Middle frontal gyrus (tissue), 1 donor: Measurements from ENCODE around the gene PSPC1.
A peak's percentile ranks its signal among the peaks of the same experiment; 100 is the strongest.
"Not testable (repeated sequence)": the region's sequence is repeated elsewhere in the genome, so short reads cannot be mapped to it uniquely, and the experiment has no call there.

Experiments used
- DNase-seq: peaks from one replicate; pipeline ENCODE4 v3.0.0-alpha.2; 2015; ENCODE audit warnings: low spot score; ENCODE audit errors: extremely low spot score

Gene PSPC1

GRCh38 chr13:19782727-19783682, at the start of gene PSPC1:
Gene PSPC1, minus strand, starts transcription at chr13:19782945. Its CDS starts 188 bp downstream, at chr13:19782757.
- DNase-seq = peak; percentile 97

GRCh38 chr13:19822673-19823072, 39.9 kb upstream of the PSPC1 start:
- no peak for DNase-seq

GRCh38 chr13:19818223-19818842, 35.6 kb upstream of the PSPC1 start:
- no peak for DNase-seq

GRCh38 chr13:19817510-19818158, 34.9 kb upstream of the PSPC1 start:
- DNase-seq = no peak

- no peak for DNase-seq
These were observed 34.4 kb upstream of the PSPC1 start for GRCh38 chr13:19817106-19817505.

- DNase-seq = not testable (repeated sequence)
These were observed 33.1 kb upstream of the PSPC1 start for GRCh38 chr13:19815842-19816241.

GRCh38 chr13:19810996-19811881, 28.5 kb upstream of the PSPC1 start:
- DNase-seq = no peak

GRCh38 chr13:19810151-19810550, 27.4 kb upstream of the PSPC1 start:
- no peak for DNase-seq

- DNase-seq = no peak
These were observed 23.0 kb upstream of the PSPC1 start for GRCh38 chr13:19805765-19806164.

GRCh38 chr13:19795956-19796355, 13.2 kb upstream of the PSPC1 start:
- DNase-seq = no peak

- DNase-seq = no peak
These were observed 11.9 kb upstream of the PSPC1 start for GRCh38 chr13:19794631-19795030.

GRCh38 chr13:19791953-19792537, 9.3 kb upstream of the PSPC1 start:
- DNase-seq = no peak

GRCh38 chr13:19782049-19782726, 557 bp downstream of the PSPC1 start:
- DNase-seq = peak; percentile 4

- no peak for DNase-seq
These were observed 1.2 kb downstream of the PSPC1 start for GRCh38 chr13:19781526-19781925.

- not testable (repeated sequence) for DNase-seq
These were observed 1.9 kb downstream of the PSPC1 start for GRCh38 chr13:19780753-19781418.

- no peak for DNase-seq
These were observed 10.4 kb downstream of the PSPC1 start for GRCh38 chr13:19772306-19772705.

- DNase-seq = no peak
These were observed 12.9 kb downstream of the PSPC1 start for GRCh38 chr13:19769854-19770253.

- DNase-seq = no peak
These were observed 14.8 kb downstream of the PSPC1 start for GRCh38 chr13:19767966-19768365.

GRCh38 chr13:19766591-19766990, 16.2 kb downstream of the PSPC1 start:
- DNase-seq = no peak

- DNase-seq = no peak
These were observed 18.5 kb downstream of the PSPC1 start for GRCh38 chr13:19764237-19764636.
